GM23338 (cell line): ENCODE data around the gene EVL. TPM values are rescaled to one million over a fixed set of nuclear protein-coding genes. Genes with fewer than 3 reads are reported as not detected.

Source experiments
- ATAC-seq: fragments of 200-7000 bp; cut with Tn5 transposase; 3 replicates; pipeline ENCODE4 v1.9.1; 2020
- DNase-seq: peaks from one replicate; pipeline ENCODE4 v3.0.0-alpha.2; 2015; ENCODE audit warnings: low spot score
- H2AFZ ChIP-seq: fragments of 200-600 bp; sonication (generic); 2 replicates; pipeline ENCODE4 v1.8.0; 2016; ENCODE audit warnings: antibody characterized with exemption, mild to moderate bottlenecking, moderate library complexity
- H3F3A ChIP-seq: fragments of 200-600 bp; sonication (generic); replicated peaks from 2 replicates; pipeline ENCODE4 v1.8.0; 2017; ENCODE audit warnings: antibody characterized with exemption, mixed run types, low read depth
- H3K27ac ChIP-seq: fragments of 200-600 bp; sonication (generic); 2 replicates; pipeline ENCODE4 v1.6.1; 2016; ENCODE audit warnings: low read depth
- H3K27me3 ChIP-seq: fragments of 200-600 bp; sonication (generic); 2 replicates; pipeline ENCODE4 v1.8.0; 2016; ENCODE audit warnings: mild to moderate bottlenecking, mixed run types, moderate library complexity; ENCODE audit not compliant: insufficient read depth
- H3K36me3 ChIP-seq: fragments of 200-600 bp; sonication (generic); 2 replicates; pipeline ENCODE4 v1.8.0; 2016; ENCODE audit warnings: mild to moderate bottlenecking; ENCODE audit not compliant: insufficient read depth
- H3K4me1 ChIP-seq: fragments of 200-600 bp; sonication (generic); 2 replicates; pipeline ENCODE4 v1.8.0; 2016; ENCODE audit warnings: mild to moderate bottlenecking, moderate library complexity; ENCODE audit not compliant: insufficient read depth
- H3K4me2 ChIP-seq: fragments of 200-600 bp; sonication (generic); 2 replicates; pipeline ENCODE4 v1.7.1; 2017; ENCODE audit warnings: mixed run types
- H3K4me3 ChIP-seq: fragments of 200-600 bp; sonication (generic); 2 replicates; pipeline ENCODE4 v1.6.1; 2016; ENCODE audit warnings: mixed run types
- H3K79me2 ChIP-seq: fragments of 200-600 bp; sonication (generic); replicated peaks from 2 replicates; pipeline ENCODE4 v1.8.0; 2017; ENCODE audit warnings: mild to moderate bottlenecking; ENCODE audit not compliant: insufficient read depth
- H3K9me2 ChIP-seq: fragments of 200-600 bp; sonication (generic); 2 replicates; pipeline ENCODE4 v1.8.0; 2017; ENCODE audit not compliant: insufficient read depth
- H4K20me1 ChIP-seq: fragments of 200-600 bp; sonication (generic); replicated peaks from 2 replicates; pipeline ENCODE4 v1.8.0; 2017; ENCODE audit warnings: mild to moderate bottlenecking; ENCODE audit not compliant: insufficient read depth
- H3K27ac Mint-ChIP-seq: 2 replicates; pipeline ENCODE4 v1.8.0; 2020; ENCODE audit warnings: inconsistent platforms, mild to moderate bottlenecking, moderate library complexity, mixed read lengths
- H3K27me3 Mint-ChIP-seq: 3 replicates; pipeline ENCODE4 v1.8.0; 2022; ENCODE audit warnings: low read depth, mild to moderate bottlenecking, moderate library complexity, mixed read lengths, inconsistent platforms; ENCODE audit not compliant: insufficient read depth, poor library complexity
- H3K36me3 Mint-ChIP-seq: 3 replicates; pipeline ENCODE4 v1.8.0; 2021; ENCODE audit warnings: low read depth, mild to moderate bottlenecking, inconsistent platforms, moderate library complexity, mixed read lengths
- H3K4me1 Mint-ChIP-seq: 3 replicates; pipeline ENCODE4 v1.8.0; 2020; ENCODE audit warnings: mild to moderate bottlenecking, inconsistent platforms, mixed read lengths
- H3K4me3 Mint-ChIP-seq: 3 replicates; pipeline ENCODE4 v1.8.0; 2021; ENCODE audit warnings: moderate library complexity, mild to moderate bottlenecking, inconsistent platforms, mixed read lengths
- H3K9me3 Mint-ChIP-seq: 3 replicates; pipeline ENCODE4 v1.8.0; 2020; ENCODE audit warnings: moderate library complexity, mild to moderate bottlenecking, inconsistent platforms, mixed read lengths
- CREB1 ChIP-seq: fragments of 250-450 bp; sonication (Bioruptor Pico); IDR thresholded peaks from 2 replicates; pipeline ENCODE4 v1.5.0; 2020; ENCODE audit warnings: low read depth, mild to moderate bottlenecking, moderate library complexity
- EZH2 ChIP-seq: fragments of 200-600 bp; sonication (generic); IDR thresholded peaks from one replicate; pipeline ENCODE4 v1.8.0; 2017; ENCODE audit warnings: antibody characterized with exemption, mild to moderate bottlenecking, low read depth; ENCODE audit not compliant: unreplicated experiment
- JUNB ChIP-seq: IDR thresholded peaks from one replicate; pipeline ENCODE4 v1.6.1; 2016; ENCODE audit warnings: antibody characterized with exemption; ENCODE audit not compliant: unreplicated experiment
- POLR2AphosphoS5 ChIP-seq: IDR thresholded peaks from 2 replicates; pipeline ENCODE4 v1.6.1; 2016; ENCODE audit warnings: antibody characterized with exemption, low read depth
- STAT1 ChIP-seq: IDR thresholded peaks from one replicate; pipeline ENCODE4 v1.6.1; 2016; ENCODE audit warnings: antibody characterized with exemption; ENCODE audit not compliant: unreplicated experiment
- ZNF331 ChIP-seq: fragments of 250-450 bp; sonication (Bioruptor Pico); IDR thresholded peaks from 2 replicates; pipeline ENCODE4 v1.5.0; 2020; ENCODE audit warnings: low read depth, mild to moderate bottlenecking, moderate library complexity
- polyA plus RNA-seq: library from polyadenylated mRNA; unstranded; fragments of >200 nt; fragmentation: Nextera tagmentation; extraction: Ambion mirVana; gene quantifications from 2 replicates; pipeline ENCODE4 v1.2.1, GENCODE V29; 2016
- total RNA-seq: library from RNA; depleted of rRNA; stranded (reverse); fragments of >200 nt; shearing (Covaris generic); gene quantifications from 2 replicates; pipeline ENCODE4 v1.2.3, GENCODE V29; 2014
- TF ChIP-seq, protein P1 (sequence below): IDR thresholded peaks from 2 replicates; pipeline ENCODE4 v1.6.1; 2016; ENCODE audit warnings: antibody characterized with exemption
- TF ChIP-seq, protein P2 (sequence below): fragments of 250-450 bp; sonication (Bioruptor Pico); IDR thresholded peaks from 2 replicates; pipeline ENCODE4 v1.5.0; 2020; ENCODE audit warnings: mild to moderate bottlenecking, moderate library complexity
- TF ChIP-seq, protein P3 (sequence below), 2 experiments: fragments of 200-600 bp in 1 of 2; sonication (generic) in 1 of 2; conservative IDR thresholded peaks; 2 replicates each; pipeline versions ENCODE4 v1.5.1 to v1.6.1; 2016 to 2017; ENCODE audit warnings: antibody characterized with exemption in 2 of 2, low read depth in 2 of 2, mild to moderate bottlenecking in 2 of 2, moderate library complexity in 1 of 2
- TF ChIP-seq, protein P4 (sequence below): IDR thresholded peaks from one replicate; pipeline ENCODE4 v1.6.1; 2018; ENCODE audit warnings: antibody characterized with exemption; ENCODE audit not compliant: unreplicated experiment

EVL gene
- total and polyA plus RNA-seq, 2 experiments from 2014 or later = 28.2 to 50.5 TPM

DNA sequence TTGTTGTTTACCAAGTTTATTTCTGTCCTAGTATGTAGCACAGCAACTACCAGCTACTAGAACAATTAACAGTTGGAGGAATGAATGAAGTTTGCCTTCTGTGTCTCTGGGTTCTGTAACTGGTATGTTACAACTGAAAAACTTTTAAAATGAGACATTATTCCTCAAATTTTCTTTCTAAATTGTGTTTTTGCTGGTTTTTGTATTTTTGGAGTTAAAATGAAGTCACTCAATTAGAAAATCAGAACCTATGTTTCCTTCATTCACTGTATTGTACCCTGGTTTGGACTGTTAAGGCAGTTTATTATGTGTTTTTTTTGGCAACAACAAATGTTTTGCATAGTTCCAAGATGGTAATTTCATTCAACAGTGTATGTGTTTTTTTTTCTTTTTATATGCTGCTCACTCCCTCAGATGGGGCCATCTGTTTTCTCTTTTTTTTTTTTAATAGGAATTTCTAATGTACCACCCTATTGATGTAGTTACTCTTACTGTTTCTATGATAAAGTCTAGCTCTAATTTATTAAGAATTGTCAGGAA lies 30.2 kb upstream of the EVL start:
- Histone ChIP-seq H3K36me3 (no peaks in the 10 kb centered on the region), H3K4me2 (no peak overlapping the region), H2AFZ (no peak overlapping the region), H3K4me1 (no peaks in the 10 kb centered on the region), H3K27me3 (peaks cover 6% of the 10 kb centered on the region; the same call in 1 of the 2 replicates), H3K27ac (no peak overlapping the region), H4K20me1 (0 out of 2 replicates have a peak, but pooled peaks cover 4% of the 10 kb centered on the region), H3K79me2 (no peaks in the 10 kb centered on the region), H3K9me2 (no peaks in the 10 kb centered on the region), H3K4me3 (no peak overlapping the region), H3F3A (no peaks in the 10 kb centered on the region)
- Mint-ChIP-seq H3K4me3 (no peak overlapping the region), H3K27me3 (no peaks in the 10 kb centered on the region), H3K4me1 (peaks cover 7% of the 10 kb centered on the region; the same call in 2 of the 3 replicates), H3K36me3 (no peaks in the 10 kb centered on the region), H3K9me3 (no peaks in the 10 kb centered on the region), H3K27ac (no peak overlapping the region)
- DNase-seq = no peak
- TF ChIP-seq, protein P1, sequence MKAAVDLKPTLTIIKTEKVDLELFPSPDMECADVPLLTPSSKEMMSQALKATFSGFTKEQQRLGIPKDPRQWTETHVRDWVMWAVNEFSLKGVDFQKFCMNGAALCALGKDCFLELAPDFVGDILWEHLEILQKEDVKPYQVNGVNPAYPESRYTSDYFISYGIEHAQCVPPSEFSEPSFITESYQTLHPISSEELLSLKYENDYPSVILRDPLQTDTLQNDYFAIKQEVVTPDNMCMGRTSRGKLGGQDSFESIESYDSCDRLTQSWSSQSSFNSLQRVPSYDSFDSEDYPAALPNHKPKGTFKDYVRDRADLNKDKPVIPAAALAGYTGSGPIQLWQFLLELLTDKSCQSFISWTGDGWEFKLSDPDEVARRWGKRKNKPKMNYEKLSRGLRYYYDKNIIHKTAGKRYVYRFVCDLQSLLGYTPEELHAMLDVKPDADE = no peak
- no peak for TF ChIP-seq CREB1 (CRISPR knock-in tag)
- TF ChIP-seq, protein P2, sequence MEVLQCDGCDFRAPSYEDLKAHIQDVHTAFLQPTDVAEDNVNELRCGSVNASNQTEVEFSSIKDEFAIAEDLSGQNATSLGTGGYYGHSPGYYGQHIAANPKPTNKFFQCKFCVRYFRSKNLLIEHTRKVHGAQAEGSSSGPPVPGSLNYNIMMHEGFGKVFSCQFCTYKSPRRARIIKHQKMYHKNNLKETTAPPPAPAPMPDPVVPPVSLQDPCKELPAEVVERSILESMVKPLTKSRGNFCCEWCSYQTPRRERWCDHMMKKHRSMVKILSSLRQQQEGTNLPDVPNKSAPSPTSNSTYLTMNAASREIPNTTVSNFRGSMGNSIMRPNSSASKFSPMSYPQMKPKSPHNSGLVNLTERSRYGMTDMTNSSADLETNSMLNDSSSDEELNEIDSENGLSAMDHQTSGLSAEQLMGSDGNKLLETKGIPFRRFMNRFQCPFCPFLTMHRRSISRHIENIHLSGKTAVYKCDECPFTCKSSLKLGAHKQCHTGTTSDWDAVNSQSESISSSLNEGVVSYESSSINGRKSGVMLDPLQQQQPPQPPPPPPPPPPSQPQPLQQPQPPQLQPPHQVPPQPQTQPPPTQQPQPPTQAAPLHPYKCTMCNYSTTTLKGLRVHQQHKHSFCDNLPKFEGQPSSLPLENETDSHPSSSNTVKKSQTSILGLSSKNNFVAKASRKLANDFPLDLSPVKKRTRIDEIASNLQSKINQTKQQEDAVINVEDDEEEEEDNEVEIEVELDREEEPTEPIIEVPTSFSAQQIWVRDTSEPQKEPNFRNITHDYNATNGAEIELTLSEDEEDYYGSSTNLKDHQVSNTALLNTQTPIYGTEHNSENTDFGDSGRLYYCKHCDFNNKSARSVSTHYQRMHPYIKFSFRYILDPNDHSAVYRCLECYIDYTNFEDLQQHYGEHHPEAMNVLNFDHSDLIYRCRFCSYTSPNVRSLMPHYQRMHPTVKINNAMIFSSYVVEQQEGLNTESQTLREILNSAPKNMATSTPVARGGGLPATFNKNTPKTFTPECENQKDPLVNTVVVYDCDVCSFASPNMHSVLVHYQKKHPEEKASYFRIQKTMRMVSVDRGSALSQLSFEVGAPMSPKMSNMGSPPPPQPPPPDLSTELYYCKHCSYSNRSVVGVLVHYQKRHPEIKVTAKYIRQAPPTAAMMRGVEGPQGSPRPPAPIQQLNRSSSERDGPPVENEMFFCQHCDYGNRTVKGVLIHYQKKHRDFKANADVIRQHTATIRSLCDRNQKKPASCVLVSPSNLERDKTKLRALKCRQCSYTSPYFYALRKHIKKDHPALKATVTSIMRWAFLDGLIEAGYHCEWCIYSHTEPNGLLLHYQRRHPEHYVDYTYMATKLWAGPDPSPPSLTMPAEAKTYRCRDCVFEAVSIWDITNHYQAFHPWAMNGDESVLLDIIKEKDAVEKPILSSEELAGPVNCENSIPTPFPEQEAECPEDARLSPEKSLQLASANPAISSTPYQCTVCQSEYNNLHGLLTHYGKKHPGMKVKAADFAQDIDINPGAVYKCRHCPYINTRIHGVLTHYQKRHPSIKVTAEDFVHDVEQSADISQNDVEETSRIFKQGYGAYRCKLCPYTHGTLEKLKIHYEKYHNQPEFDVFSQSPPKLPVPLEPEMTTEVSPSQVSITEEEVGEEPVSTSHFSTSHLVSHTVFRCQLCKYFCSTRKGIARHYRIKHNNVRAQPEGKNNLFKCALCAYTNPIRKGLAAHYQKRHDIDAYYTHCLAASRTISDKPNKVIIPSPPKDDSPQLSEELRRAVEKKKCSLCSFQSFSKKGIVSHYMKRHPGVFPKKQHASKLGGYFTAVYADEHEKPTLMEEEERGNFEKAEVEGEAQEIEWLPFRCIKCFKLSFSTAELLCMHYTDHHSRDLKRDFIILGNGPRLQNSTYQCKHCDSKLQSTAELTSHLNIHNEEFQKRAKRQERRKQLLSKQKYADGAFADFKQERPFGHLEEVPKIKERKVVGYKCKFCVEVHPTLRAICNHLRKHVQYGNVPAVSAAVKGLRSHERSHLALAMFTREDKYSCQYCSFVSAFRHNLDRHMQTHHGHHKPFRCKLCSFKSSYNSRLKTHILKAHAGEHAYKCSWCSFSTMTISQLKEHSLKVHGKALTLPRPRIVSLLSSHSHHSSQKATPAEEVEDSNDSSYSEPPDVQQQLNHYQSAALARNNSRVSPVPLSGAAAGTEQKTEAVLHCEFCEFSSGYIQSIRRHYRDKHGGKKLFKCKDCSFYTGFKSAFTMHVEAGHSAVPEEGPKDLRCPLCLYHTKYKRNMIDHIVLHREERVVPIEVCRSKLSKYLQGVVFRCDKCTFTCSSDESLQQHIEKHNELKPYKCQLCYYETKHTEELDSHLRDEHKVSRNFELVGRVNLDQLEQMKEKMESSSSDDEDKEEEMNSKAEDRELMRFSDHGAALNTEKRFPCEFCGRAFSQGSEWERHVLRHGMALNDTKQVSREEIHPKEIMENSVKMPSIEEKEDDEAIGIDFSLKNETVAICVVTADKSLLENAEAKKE (CRISPR knock-in tag) = no peak
- TF ChIP-seq, protein P3, sequence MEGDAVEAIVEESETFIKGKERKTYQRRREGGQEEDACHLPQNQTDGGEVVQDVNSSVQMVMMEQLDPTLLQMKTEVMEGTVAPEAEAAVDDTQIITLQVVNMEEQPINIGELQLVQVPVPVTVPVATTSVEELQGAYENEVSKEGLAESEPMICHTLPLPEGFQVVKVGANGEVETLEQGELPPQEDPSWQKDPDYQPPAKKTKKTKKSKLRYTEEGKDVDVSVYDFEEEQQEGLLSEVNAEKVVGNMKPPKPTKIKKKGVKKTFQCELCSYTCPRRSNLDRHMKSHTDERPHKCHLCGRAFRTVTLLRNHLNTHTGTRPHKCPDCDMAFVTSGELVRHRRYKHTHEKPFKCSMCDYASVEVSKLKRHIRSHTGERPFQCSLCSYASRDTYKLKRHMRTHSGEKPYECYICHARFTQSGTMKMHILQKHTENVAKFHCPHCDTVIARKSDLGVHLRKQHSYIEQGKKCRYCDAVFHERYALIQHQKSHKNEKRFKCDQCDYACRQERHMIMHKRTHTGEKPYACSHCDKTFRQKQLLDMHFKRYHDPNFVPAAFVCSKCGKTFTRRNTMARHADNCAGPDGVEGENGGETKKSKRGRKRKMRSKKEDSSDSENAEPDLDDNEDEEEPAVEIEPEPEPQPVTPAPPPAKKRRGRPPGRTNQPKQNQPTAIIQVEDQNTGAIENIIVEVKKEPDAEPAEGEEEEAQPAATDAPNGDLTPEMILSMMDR (conservative IDR thresholded peaks at IDR 0.05; ENCODE audit: low read depth in 2 of 2) = no peak
- TF ChIP-seq JUNB = no peak
- no peak for TF ChIP-seq POLR2AphosphoS5
- TF ChIP-seq STAT1 = no peak
- no peak for TF ChIP-seq EZH2
- no peak for TF ChIP-seq ZNF331 (CRISPR knock-in tag)
- TF ChIP-seq, protein P4, sequence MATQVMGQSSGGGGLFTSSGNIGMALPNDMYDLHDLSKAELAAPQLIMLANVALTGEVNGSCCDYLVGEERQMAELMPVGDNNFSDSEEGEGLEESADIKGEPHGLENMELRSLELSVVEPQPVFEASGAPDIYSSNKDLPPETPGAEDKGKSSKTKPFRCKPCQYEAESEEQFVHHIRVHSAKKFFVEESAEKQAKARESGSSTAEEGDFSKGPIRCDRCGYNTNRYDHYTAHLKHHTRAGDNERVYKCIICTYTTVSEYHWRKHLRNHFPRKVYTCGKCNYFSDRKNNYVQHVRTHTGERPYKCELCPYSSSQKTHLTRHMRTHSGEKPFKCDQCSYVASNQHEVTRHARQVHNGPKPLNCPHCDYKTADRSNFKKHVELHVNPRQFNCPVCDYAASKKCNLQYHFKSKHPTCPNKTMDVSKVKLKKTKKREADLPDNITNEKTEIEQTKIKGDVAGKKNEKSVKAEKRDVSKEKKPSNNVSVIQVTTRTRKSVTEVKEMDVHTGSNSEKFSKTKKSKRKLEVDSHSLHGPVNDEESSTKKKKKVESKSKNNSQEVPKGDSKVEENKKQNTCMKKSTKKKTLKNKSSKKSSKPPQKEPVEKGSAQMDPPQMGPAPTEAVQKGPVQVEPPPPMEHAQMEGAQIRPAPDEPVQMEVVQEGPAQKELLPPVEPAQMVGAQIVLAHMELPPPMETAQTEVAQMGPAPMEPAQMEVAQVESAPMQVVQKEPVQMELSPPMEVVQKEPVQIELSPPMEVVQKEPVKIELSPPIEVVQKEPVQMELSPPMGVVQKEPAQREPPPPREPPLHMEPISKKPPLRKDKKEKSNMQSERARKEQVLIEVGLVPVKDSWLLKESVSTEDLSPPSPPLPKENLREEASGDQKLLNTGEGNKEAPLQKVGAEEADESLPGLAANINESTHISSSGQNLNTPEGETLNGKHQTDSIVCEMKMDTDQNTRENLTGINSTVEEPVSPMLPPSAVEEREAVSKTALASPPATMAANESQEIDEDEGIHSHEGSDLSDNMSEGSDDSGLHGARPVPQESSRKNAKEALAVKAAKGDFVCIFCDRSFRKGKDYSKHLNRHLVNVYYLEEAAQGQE = no peak
- ATAC-seq = no peak
